Measurements from ENCODE around the gene TEX28.
A peak's percentile ranks its signal among the peaks of the same experiment; 100 is the strongest.
"Not testable (repeated sequence)": the region's sequence is repeated elsewhere in the genome, so short reads cannot be mapped to it uniquely, and the experiment has no call there.

The TEX28 gene

GRCh38 chrX:154310616-154311536 is 16.0 kb upstream of the TEX28 start:
- DNase-seq: no peak

DNA sequence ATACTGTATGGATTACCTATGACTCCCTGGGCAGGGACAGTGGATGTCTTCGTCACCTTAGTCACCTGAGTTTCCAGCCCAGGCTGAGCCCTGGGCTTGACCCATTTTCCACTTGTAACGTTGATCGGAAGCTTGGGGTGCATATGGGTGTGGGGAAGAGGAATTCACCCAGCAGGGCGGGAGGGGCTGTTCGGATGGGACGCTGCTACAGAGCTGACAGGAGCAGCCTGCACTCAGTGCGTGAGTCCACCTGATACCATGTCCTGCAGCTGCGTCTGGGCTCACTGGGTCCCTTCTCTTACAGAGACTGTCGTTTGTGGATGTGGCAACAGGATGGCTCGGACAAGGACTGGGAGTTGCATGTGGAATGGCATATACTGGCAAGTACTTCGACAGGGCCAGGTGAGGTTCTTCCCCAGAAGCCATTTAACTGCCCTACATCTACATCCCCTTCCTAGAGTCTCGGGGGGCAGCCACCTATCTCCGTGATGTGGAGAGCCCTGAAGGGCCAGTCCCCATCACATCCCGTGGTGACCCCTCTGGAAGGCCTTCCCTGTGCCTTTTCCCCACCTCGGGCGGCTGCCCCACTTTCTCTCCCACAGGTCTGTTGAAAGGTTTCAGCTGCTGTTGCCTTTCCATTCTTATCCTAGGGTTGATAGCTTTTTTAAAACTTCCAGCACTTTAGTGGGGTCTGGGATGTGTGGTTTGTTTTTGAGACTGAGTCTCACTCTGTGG is 14.3 kb upstream of the TEX28 start:
- no peak for DNase-seq

GRCh38 chrX:154308108-154308946 is 13.4 kb upstream of the TEX28 start:
- peak; percentile 54 for DNase-seq

DNA sequence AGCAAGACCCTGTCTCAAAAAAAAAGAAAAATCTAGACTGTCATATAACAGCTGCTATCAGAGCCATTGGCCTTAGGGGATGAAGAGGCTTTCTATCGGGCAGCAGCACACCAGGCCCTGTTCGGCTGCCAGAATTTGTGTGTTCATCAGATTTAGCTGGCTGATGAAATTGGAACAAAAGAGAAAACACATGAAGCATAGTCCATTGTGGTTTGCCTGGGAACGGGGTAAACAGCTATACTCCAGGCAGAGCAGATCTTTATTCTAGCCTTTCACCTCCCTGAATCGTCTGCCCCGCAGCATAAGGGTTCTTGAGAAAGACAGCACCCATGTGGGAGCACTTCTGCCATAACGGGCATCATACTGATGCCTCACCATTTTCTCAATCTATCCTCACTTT is 12.3 kb upstream of the TEX28 start:
- DNase-seq: no peak

DNA sequence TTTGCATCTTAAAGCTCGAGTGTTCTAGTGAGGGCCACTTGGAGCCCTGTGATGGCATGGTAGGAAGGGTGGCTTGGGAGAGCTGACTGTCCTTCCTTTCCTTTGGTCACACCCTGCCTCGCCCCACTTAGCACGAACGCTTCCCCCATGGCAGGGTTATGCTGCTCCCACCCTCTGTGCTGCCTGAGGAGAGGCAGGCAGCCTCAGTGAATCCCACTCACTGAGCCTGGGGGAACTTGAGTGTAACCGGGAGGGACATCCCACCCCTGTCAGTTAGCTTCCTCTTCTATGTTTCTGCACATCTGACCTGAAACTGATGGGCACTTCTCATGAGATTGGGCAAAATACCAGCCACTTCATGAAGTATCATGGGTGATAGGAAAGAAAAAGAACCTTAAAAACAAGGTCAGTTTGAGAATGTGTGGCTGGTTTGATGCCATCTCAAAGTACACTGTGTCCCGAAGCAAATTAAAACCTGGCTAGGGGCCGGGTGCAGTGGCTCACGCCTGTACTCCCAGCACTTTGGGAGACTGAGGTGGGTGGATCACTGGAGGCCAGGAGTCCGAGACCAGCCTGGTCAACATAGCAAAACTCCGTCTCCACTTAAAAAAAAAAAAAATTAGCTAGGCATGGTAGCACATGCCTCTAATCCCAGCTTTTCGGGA is 10.7 kb upstream of the TEX28 start:
- DNase-seq: no peak

GRCh38 chrX:154304846-154305245 is 9.9 kb upstream of the TEX28 start:
- DNase-seq: peak; percentile 47

- DNase-seq: no peak
Observed at GRCh38 chrX:154303476-154303875, 8.6 kb upstream of the TEX28 start.

DNA sequence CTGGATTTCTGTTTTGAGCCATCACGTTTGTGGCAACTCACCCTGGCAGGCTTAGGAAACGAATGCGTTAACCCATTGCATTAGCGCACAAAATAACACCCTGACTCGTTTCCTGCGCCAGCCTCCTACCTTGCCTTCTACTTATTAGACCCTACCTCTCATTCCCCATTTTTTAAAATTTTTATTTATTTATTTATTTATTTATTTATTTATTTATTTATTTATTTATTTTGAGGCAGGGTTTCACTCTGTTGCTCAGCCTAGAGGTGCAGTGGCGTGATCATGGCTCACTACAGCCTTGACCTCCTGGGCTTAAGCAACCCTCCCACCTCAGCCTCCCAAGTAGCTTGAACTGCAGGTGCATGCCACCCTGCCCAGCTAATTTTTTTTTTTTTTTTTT is 8.1 kb upstream of the TEX28 start:
- not testable (repeated sequence) for DNase-seq

DNA sequence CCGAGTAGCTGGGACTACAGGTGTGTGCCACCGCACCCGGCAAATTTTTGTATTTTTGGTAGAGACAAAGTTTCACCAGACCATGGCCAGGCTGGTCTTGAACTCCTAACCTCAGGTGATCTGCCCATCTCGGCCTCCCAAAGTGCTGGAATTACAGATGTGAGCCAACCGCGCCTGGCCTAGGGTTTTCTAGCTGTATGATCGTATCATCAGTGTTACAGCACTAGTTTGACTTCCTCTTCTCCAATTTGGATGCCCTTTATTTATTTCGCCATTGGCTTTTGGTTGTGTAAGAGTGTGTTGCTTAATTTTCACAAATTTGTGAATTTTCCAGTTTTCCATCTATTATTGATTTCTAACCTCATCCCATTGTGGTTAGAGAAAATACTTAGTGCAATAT is 5.9 kb upstream of the TEX28 start:
- DNase-seq: no peak

- no peak for DNase-seq
Observed at GRCh38 chrX:154298312-154298711, 3.4 kb upstream of the TEX28 start.

DNA sequence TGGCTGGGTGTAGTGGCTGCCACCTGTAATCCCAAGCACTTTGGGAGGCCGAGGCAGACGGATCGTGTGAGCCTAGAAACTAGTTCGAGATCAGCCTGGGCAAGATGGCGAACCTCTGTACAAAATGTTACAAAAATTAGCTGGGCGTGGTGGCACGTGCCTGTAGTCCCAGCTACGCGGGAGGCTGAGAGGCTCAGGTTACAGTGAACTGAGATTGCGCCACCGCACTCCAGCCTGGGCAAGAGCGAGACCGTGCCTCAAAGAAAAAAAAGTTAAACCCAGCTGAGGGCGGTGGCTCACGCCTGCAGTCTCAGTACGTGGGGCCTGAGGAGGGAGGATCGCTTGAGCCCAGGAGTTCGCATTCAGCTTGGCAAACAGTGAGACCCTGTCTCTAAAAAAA is 1.8 kb upstream of the TEX28 start:
- no peak for DNase-seq

DNA sequence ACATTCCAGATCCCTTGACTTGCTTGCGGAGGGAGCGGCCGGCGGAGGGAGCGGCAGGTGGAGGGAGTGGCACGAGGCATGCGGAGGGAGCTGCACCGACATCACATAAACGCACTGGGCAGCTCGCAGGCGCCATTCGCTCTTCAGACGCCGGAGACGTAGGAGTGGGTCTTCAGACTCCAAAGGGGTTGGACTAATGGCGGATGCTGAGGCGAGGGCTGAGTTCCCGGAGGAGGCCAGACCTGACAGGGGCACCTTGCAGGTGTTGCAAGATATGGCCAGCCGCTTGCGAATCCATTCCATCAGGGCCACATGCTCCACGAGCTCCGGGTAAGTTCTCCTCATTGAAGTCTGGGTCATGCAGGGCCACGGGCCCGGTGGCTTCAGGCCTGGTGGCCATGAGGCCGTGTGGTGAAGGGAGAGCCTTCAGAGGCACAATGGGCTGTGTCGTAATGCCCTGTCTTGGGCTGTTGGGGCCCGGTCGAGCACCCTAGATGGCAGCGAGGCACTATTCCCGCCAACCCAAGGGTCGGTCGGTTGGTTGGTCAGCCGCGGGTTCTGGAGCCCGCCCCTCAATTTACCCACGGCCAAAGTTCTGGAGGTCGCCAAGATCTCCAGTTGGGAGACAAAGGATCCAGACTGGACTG is 863 bp upstream of the TEX28 start, which contains the start of gene TKTL1:
TKTL1 (plus strand) TSS at position 132 of the 647 bp plus-strand sequence; CDS start at position 197, 65 bp downstream.
- no peak for DNase-seq

- not testable (repeated sequence) for DNase-seq
Observed at GRCh38 chrX:154286406-154286805, 8.5 kb downstream of the TEX28 start.

GRCh38 chrX:154284489-154285338 is 10.2 kb downstream of the TEX28 start:
- not testable (repeated sequence) for DNase-seq

DNA sequence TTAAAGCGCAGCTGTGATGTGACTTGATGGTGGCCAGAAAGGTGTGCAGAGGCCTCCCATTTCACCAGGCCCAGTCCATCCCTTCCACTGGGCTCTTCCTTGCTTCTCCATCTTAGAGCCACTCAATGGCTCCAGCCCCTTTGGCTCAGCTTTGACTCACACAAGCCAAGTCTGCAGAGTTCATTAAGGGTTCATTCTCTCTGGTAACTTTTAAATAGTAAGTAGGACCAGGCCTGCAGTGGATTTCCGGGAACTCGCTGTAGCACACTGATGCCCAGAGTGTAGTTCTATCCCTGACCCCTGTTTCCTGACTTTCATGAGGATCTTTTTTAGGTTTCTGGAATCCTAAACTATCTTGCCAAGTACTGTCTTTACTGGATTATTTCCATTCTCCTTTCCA is 25.7 kb downstream of the TEX28 start:
- DNase-seq: not testable (repeated sequence)

- not testable (repeated sequence) for DNase-seq
Observed at GRCh38 chrX:154263072-154263471, 31.9 kb downstream of the TEX28 start.

GRCh38 chrX:154258711-154259110 is 36.2 kb downstream of the TEX28 start:
- not testable (repeated sequence) for DNase-seq

DNA sequence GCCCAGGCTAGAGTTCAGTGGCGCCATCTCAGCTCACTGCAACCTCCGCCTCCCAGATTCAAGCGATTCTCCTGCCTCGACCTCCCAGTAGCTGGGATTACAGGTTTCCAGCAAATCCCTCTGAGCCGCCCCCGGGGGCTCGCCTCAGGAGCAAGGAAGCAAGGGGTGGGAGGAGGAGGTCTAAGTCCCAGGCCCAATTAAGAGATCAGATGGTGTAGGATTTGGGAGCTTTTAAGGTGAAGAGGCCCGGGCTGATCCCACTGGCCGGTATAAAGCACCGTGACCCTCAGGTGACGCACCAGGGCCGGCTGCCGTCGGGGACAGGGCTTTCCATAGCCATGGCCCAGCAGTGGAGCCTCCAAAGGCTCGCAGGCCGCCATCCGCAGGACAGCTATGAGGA is 37.6 kb downstream of the TEX28 start, which contains the start of gene OPN1MW3:
OPN1MW3 (plus strand) TSS at position 301 of the 400 bp plus-strand sequence; CDS start at position 339, 38 bp downstream.
- not testable (repeated sequence) for DNase-seq

DNA sequence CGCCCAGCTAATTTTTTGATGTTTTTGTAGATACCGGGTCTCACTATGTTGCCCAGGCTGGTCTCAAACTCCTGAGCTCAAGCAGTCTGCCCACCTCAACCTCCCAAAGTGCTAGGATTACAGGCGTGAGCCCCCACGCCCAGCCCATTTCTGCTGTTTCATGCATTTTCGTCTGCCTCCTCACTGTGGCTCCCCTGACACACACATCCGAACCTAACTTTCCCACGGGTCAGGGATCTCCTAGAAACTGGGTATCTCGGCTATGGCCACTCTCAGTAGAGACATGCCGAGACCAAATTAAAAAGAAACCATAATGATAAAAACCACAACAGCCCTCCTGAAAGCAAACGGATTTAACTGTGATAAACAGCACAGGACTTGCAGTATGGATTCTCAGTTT is 46.8 kb downstream of the TEX28 start:
- DNase-seq: not testable (repeated sequence)

GRCh38 chrX:154247377-154248045 is 47.4 kb downstream of the TEX28 start:
- DNase-seq: not testable (repeated sequence)

All from retina (tissue), 1 donor.